ENCODE results near the gene CDK7.
"Not testable (repeated sequence)": the region's sequence is repeated elsewhere in the genome, so short reads cannot be mapped to it uniquely, and the experiment has no call there.

CDK7 gene

DNA sequence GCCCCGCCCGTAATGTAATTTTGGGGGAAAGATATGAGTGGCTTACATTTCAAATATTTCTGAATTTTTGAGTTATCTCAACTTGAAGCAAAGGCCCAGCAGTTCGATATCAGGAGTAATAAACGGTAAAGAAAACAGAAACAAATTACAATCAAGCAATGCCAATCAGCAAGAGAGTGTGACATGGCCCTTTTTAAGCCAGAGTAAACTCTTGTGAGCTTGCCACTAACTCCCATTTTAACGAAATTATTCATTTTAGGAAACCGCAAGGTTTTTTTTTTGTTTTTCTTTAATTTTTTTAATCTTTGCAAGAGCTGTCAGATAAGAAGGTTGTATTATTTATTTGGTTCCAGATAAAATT, 17.6 kb upstream of the CDK7 start:
- Histone ChIP-seq H3K36me3 (replicated peaks) (peaks cover 2% of the 10 kb centered on the region), H3K27me3 (replicated peaks) (no peaks in the 10 kb centered on the region), H3K27ac (no peak overlapping the region), H3K4me3 (ENCODE audit: low read depth, low read length) (peak overlapping the region; percentile 99)
- TF ChIP-seq, protein P1, sequence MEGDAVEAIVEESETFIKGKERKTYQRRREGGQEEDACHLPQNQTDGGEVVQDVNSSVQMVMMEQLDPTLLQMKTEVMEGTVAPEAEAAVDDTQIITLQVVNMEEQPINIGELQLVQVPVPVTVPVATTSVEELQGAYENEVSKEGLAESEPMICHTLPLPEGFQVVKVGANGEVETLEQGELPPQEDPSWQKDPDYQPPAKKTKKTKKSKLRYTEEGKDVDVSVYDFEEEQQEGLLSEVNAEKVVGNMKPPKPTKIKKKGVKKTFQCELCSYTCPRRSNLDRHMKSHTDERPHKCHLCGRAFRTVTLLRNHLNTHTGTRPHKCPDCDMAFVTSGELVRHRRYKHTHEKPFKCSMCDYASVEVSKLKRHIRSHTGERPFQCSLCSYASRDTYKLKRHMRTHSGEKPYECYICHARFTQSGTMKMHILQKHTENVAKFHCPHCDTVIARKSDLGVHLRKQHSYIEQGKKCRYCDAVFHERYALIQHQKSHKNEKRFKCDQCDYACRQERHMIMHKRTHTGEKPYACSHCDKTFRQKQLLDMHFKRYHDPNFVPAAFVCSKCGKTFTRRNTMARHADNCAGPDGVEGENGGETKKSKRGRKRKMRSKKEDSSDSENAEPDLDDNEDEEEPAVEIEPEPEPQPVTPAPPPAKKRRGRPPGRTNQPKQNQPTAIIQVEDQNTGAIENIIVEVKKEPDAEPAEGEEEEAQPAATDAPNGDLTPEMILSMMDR (IDR thresholded peaks at IDR 0.05; ENCODE audit: low read depth, low read length, missing control alignments): no peak
- in situ Hi-C loops (cut with HindIII; ENCODE audit: low pct_ligation_motif_present, low sequenced_read_pairs): no loop called here
- DNase-seq: no peak

DNA sequence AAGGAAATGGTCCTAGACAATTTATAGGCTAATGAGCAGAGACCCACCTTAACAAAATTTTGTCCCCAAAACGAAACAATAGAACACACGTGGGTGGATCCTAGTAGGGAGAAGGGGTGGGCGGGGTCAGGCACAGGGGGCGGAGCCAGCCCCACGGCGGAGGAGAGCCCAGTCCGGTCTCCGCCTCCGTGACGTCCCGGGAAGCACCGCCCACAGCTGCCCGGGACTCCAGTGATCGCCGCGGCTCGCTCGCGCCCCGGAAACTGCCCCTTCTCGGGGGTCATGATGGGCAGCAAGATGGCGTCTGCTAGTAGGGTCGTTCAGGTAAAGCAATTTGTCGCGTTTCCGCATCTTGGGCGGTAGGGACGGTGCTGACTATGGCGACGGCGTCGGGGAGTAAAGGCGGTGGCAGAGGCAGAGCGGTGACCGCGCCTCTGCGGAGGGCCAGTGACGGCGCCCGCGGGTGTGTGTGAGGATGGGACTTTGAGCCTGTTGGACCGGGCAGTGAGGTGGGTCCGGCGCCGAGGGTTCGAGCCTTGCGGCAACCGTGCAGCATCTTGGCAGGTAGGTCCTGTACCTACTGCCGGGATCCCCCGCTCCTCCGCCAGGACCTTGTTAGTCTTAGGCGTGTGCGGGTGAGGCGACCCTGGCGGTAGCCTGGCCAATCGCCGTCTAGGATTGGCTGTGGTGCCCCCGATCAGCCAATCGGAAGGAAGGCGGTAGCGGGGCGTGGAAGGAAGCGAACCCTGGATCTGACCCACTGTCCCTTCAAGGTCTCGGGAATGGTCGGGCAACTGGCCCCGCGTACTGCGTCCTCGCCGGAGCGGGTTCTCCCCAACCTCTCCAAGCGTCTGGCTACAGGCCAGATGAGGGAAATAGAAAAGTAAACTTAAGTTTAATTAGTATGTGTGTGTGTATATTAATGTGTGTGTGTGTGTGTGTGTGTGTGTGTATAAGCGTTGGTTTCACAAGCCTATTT, 16.8 kb upstream of the CDK7 start:
- H3K27me3 ChIP-seq (replicated peaks): no peaks in the 10 kb centered on the region
- H3K27ac ChIP-seq: peak overlapping the region; percentile 82
- peak; percentile 93 for DNase-seq
- H3K4me3 ChIP-seq (ENCODE audit: low read depth, low read length): peak overlapping the region; percentile 99
- TF ChIP-seq, protein P1 (IDR thresholded peaks at IDR 0.05; ENCODE audit: low read depth, low read length, missing control alignments): peak; percentile 36
- in situ Hi-C loops (cut with HindIII; ENCODE audit: low pct_ligation_motif_present, low sequenced_read_pairs): no loop called here
- peaks cover 2% of the 10 kb centered on the region for H3K36me3 ChIP-seq (replicated peaks)

DNA sequence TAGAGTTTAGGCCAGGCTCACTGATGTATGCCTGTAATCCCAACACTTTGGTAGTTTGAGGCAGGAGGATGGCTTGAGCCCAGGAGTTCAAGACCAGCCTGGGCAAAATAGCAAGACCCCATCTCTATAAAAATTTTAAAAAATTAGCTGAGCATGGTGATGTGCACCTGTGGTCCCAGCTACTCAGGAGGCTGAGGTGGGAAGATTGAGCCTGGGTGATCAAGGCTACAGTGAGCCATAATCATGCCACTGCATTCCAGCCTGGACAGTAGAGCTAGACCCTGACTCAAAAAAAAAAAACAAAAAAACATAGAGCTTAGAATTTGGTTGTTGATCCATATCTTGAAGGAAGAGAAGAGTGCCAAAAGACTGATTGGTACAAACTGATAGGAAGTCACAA, 14.7 kb upstream of the CDK7 start:
- in situ Hi-C loops (cut with HindIII; ENCODE audit: low pct_ligation_motif_present, low sequenced_read_pairs): no loop called here
- TF ChIP-seq, protein P1 (IDR thresholded peaks at IDR 0.05; ENCODE audit: low read depth, low read length, missing control alignments): no peak

DNA sequence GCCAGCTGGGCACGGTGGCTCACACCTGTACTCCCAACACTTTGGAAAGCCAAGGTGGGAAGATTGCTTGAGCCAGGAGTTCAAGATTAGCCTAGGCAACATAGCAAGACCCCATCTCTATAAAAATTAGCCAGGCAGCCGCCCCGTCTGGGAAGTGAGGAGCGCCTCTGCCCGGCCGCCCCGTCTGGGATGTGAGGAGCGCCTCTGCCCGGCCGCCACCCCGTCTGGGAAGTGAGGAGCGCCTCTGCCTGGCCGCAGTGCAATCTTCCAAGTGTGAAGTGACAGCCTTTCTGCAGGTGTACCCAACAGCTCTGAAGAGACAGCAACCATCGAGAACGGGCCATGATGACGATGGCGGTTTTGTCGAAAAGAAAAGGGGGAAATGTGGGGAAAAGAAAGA, 14.3 kb upstream of the CDK7 start:
- H3K27me3 ChIP-seq (replicated peaks); in situ Hi-C loops (cut with HindIII; ENCODE audit: low pct_ligation_motif_present, low sequenced_read_pairs): not testable (repeated sequence)

More for the DNA sequence above, 14.7 kb upstream of the CDK7 start:
- Histone ChIP-seq H3K4me3 (ENCODE audit: low read depth, low read length) (no peak overlapping the region), H3K27ac (no peak overlapping the region), H3K27me3 (replicated peaks) (no peaks in the 10 kb centered on the region), H3K36me3 (replicated peaks) (peaks cover 2% of the 10 kb centered on the region)
- no peak for DNase-seq

DNA sequence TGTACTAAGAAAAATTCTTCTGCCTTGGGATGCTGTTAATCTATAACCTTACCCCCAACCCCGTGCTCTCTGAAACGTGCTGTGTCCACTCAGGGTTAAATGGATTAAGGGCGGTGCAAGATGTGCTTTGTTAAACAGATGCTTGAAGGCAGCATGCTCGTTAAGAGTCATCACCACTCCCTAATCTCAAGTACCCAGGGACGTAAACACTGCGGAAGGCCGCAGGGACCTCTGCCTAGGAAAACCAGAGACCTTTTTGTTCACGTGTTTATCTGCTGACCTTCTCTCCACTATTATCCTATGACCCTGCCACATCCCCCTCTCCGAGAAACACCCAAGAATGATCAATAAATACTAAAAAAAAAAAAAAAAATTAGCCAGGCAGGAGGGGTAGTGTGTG, 13.9 kb upstream of the CDK7 start:
- H3K27ac ChIP-seq; in situ Hi-C loops (cut with HindIII; ENCODE audit: low pct_ligation_motif_present, low sequenced_read_pairs); H3K36me3 ChIP-seq (replicated peaks); DNase-seq; H3K4me3 ChIP-seq (ENCODE audit: low read depth, low read length); H3K27me3 ChIP-seq (replicated peaks): not testable (repeated sequence)

More for the DNA sequence above, 14.3 kb upstream of the CDK7 start:
- H3K4me3 ChIP-seq (ENCODE audit: low read depth, low read length); H3K27ac ChIP-seq; DNase-seq; H3K36me3 ChIP-seq (replicated peaks): not testable (repeated sequence)

DNA sequence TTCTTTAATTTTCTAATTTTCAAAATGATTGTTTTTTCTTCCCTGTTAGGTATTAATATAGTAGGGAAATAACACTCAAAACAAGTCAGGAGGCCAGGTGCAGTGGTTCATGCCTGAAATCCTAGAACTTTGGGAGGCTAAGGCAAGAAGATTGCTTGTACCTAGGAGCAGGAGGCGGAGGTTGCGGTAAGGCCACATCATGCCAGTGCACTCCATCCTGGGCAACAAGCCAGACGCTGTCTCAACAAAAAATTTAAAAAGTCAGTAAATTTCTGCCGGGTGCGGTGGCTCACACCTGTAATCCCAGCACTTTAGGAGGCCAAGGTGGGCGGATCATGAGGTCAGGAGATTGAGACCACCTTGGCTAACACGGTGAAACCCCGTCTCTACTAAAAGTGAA, 10.2 kb upstream of the CDK7 start:
- Histone ChIP-seq H3K4me3 (ENCODE audit: low read depth, low read length) (no peak overlapping the region), H3K27ac (no peak overlapping the region)
- in situ Hi-C loops (cut with HindIII; ENCODE audit: low pct_ligation_motif_present, low sequenced_read_pairs): no loop called here

More for the DNA sequence above, 10.2 kb upstream of the CDK7 start:
- no peak for DNase-seq
- Histone ChIP-seq H3K27me3 (replicated peaks) (no peaks in the 10 kb centered on the region), H3K36me3 (replicated peaks) (peaks cover 4% of the 10 kb centered on the region)
- TF ChIP-seq, protein P1 (IDR thresholded peaks at IDR 0.05; ENCODE audit: low read depth, low read length, missing control alignments): no peak

All from brain microvascular endothelial cell (primary cell).